HepG2 (cell line): Measurements from ENCODE around the gene ME3. TPM values are rescaled to one million over a fixed set of nuclear protein-coding genes. Genes with fewer than 3 reads are reported as not detected.

Experiments used
- ATAC-seq: fragments of 200-7000 bp; cut with Tn5 transposase; 3 replicates; pipeline ENCODE4 v1.9.1; 2020; ENCODE audit warnings: mild to moderate bottlenecking, moderate library complexity
- BruUV-seq: library from RNA; stranded (reverse); fragments of 400-500 nt; replicated peaks from 2 replicates; lab custom pipeline; 2021; lab: Mats Ljungman, UMichigan
- CTCF ChIA-PET: fragments of 300-600 bp; formaldehyde crosslinking; extraction: SDS; loops from one replicate; lab custom pipeline; 2021; ENCODE audit warnings: low total read pairs, inconsistent platforms, low intra/inter-chr PET ratio; lab: Yijun Ruan, JAX
- POLR2A ChIA-PET: fragments of 350-600 bp; sonication (Branson Sonifier 250); formaldehyde crosslinking; loops from one replicate; lab custom pipeline; 2020; ENCODE audit warnings: antibody characterized with exemption, inconsistent platforms; lab: Yijun Ruan, JAX
- DNase-seq: peaks from one replicate; pipeline ENCODE4 v3.0.0-alpha.2; 2015; ENCODE audit warnings: low spot score
- FAIRE-seq: peaks from 3 replicates; lab custom pipeline; 2011; peaks lifted over from hg19 to GRCh38; lab: Jason Lieb, UNC
- H2AFZ ChIP-seq: one replicate; pipeline ENCODE4 v1.6.1; 2011; ENCODE audit warnings: low read length, inconsistent platforms
- H3K27ac ChIP-seq: fragments of 300-600 bp; 3 replicates; pipeline ENCODE4 v1.8.0; 2011; ENCODE audit warnings: mixed run types, mild to moderate bottlenecking, mixed read lengths, low read length, inconsistent platforms; ENCODE audit not compliant: insufficient read depth; ENCODE audit errors: extremely low read length
- H3K27me3 ChIP-seq, 2 experiments: fragments of 200-600 bp in 1 of 2; 2 replicates in 1 of 2; 3 replicates in 1 of 2; pipeline versions ENCODE4 v1.6.0 to v1.8.0; 2011; ENCODE audit warnings: low read length in 2 of 2, mild to moderate bottlenecking in 2 of 2, moderate library complexity in 2 of 2, inconsistent platforms in 1 of 2; ENCODE audit not compliant: insufficient read depth in 2 of 2, control insufficient read depth in 1 of 2
- H3K36me3 ChIP-seq, 2 experiments: fragments of 200-600 bp in 1 of 2; replicated peaks in 1 of 2; 2 replicates in 1 of 2; 3 replicates in 1 of 2; pipeline versions ENCODE4 v1.5.1 to v1.8.0; 2011; ENCODE audit warnings: low read length in 2 of 2, inconsistent platforms in 1 of 2; ENCODE audit not compliant: insufficient read depth in 2 of 2, control insufficient read depth in 1 of 2
- H3K4me1 ChIP-seq: 2 replicates; pipeline ENCODE4 v1.5.1; 2012; ENCODE audit warnings: low read length, inconsistent platforms; ENCODE audit not compliant: insufficient read depth
- H3K4me2 ChIP-seq: 2 replicates; pipeline ENCODE4 v1.6.0; 2011; ENCODE audit warnings: low read depth, low read length, inconsistent platforms
- H3K4me3 ChIP-seq, 3 experiments: fragments of 200-600 bp in 1 of 3; sonication (generic), shearing (Covaris generic) in 1 of 3; replicated peaks in 1 of 3; 2 replicates each; pipeline ENCODE4 v1.5.1; 2011 to 2016; ENCODE audit warnings: low read length in 3 of 3, inconsistent platforms in 2 of 3, low read depth in 2 of 3, mild to moderate bottlenecking in 2 of 3, control low read depth in 1 of 3, mixed read lengths in 1 of 3; ENCODE audit not compliant: insufficient read depth in 1 of 3
- H3K79me2 ChIP-seq: one replicate; pipeline ENCODE4 v1.6.1; 2011; ENCODE audit warnings: low read length, inconsistent platforms; ENCODE audit not compliant: insufficient read depth
- H3K9ac ChIP-seq: 2 replicates; pipeline ENCODE4 v1.6.0; 2011; ENCODE audit warnings: mild to moderate bottlenecking, low read depth, low read length, inconsistent platforms; ENCODE audit not compliant: insufficient read depth
- H3K9me3 ChIP-seq: 2 replicates; pipeline ENCODE4 v1.5.1; 2012; ENCODE audit warnings: mild to moderate bottlenecking, low read length
- H4K20me1 ChIP-seq: 2 replicates; pipeline ENCODE4 v1.6.0; 2011; ENCODE audit warnings: inconsistent platforms, mild to moderate bottlenecking, low read length, moderate library complexity; ENCODE audit not compliant: insufficient read depth
- ATM ChIP-seq: fragments of 450-650 bp; IDR thresholded peaks from 2 replicates; pipeline ENCODE4 v1.7.1; 2017; ENCODE audit warnings: mild to moderate bottlenecking, borderline replicate concordance
- CENPX ChIP-seq: sonication (generic); formaldehyde crosslinking; IDR thresholded peaks from 2 replicates; pipeline ENCODE4 v1.9.0; 2021; ENCODE audit warnings: mild to moderate bottlenecking, missing genetic modification reagents, moderate library complexity
- GABPB1 ChIP-seq: IDR thresholded peaks from 2 replicates; pipeline ENCODE4 v1.6.1; 2016; ENCODE audit warnings: mild to moderate bottlenecking, missing genetic modification reagents, moderate library complexity, missing compliant biosample characterization
- HHEX ChIP-seq: IDR thresholded peaks from 2 replicates; pipeline ENCODE4 v1.6.1; 2016; ENCODE audit warnings: control low read depth
- JUN ChIP-seq: sonication (generic); formaldehyde crosslinking; IDR thresholded peaks from 2 replicates; pipeline ENCODE4 v1.4.0; 2020; ENCODE audit warnings: mild to moderate bottlenecking, missing genetic modification reagents
- KDM3A ChIP-seq: IDR thresholded peaks from 2 replicates; pipeline ENCODE4 v1.6.1; 2018; ENCODE audit warnings: low read depth, missing compliant biosample characterization
- KDM5A ChIP-seq: fragments of 200-600 bp; sonication (generic); IDR thresholded peaks from 2 replicates; pipeline ENCODE4 v1.7.0; 2018; ENCODE audit warnings: antibody characterized with exemption, mild to moderate bottlenecking, low read length, borderline replicate concordance
- KMT2B ChIP-seq: IDR thresholded peaks from 2 replicates; pipeline ENCODE4 v1.6.1; 2016; ENCODE audit warnings: missing genetic modification reagents, missing compliant biosample characterization
- ZC3H13 ChIP-seq: sonication (generic); formaldehyde crosslinking; IDR thresholded peaks from 2 replicates; pipeline ENCODE4 v1.8.1; 2023; ENCODE audit warnings: mild to moderate bottlenecking, missing genetic modification reagents, moderate library complexity
- ZFP36 ChIP-seq: fragments of 150-350 bp; IDR thresholded peaks from 2 replicates; pipeline ENCODE4 v1.6.1; 2018; ENCODE audit warnings: borderline replicate concordance, low read length, low read depth; ENCODE audit not compliant: partially characterized antibody
- ZNF292 ChIP-seq: sonication (generic); formaldehyde crosslinking; IDR thresholded peaks from 2 replicates; pipeline ENCODE4 v1.8.1; 2022; ENCODE audit warnings: mild to moderate bottlenecking, low read depth, missing genetic modification reagents, borderline replicate concordance
- ZNF432 ChIP-seq: sonication (generic); formaldehyde crosslinking; IDR thresholded peaks from 2 replicates; pipeline ENCODE4 v1.5.0; 2020; ENCODE audit warnings: missing genetic modification reagents, mild to moderate bottlenecking, borderline replicate concordance
- ZNF616 ChIP-seq: sonication (generic); formaldehyde crosslinking; IDR thresholded peaks from 2 replicates; pipeline ENCODE4 v1.5.0; 2020; ENCODE audit warnings: low read depth, mild to moderate bottlenecking, missing genetic modification reagents
- WGBS: methylation state at CpG from one replicate; pipeline ENCODE4 v1.1.6; 2017; ENCODE audit warnings: low lambda C conversion rate; 5-methylcytosine and 5-hydroxymethylcytosine counted together
- in situ Hi-C: cut with HindIII; loops from 2 replicates; pipeline ENCODE4 v1.10.0; 2017; ENCODE audit warnings: low pct_unique_long_range_greater_than_20kb; ENCODE audit not compliant: extremely low pct_ligation_motif_present
- intact Hi-C: fragments of 100-400 bp; cut with micrococcal nuclease; formaldehyde crosslinking; loops from one replicate; pipeline ENCODE4 v1.10.0; 2022; ENCODE audit not compliant: unreplicated experiment
- polyA plus RNA-seq, 8 experiments: library from polyadenylated mRNA; depleted of rRNA in 3 of 8; stranded (reverse) in 7 of 8; unstranded in 1 of 8; fragments of >200 nt; fragmentation: Illumina TruSeq in 4 of 8; extraction: Trizol in 4 of 8; gene quantifications; 2 replicates each; pipeline versions ENCODE4 v1.2.1 to v1.2.3, GENCODE V29; 2011 to 2016; ENCODE audit warnings: low read depth in 4 of 8, missing spikeins in 1 of 8, mixed read lengths in 1 of 8; ENCODE audit not compliant: insufficient read depth in 1 of 8
- total RNA-seq, 5 experiments: library from RNA; depleted of rRNA; stranded (reverse); fragments of >200 nt; fragmentation: Illumina TruSeq; extraction: Trizol; gene quantifications; 2 replicates each; pipeline ENCODE4 v1.2.3, GENCODE V29; 2016; ENCODE audit warnings: low read depth in 1 of 5
- TF ChIP-seq, protein P1 (sequence below): sonication (generic); formaldehyde crosslinking; IDR thresholded peaks from 2 replicates; pipeline ENCODE4 v1.5.0; 2020; ENCODE audit warnings: missing genetic modification reagents
- TF ChIP-seq, protein P2 (sequence below): sonication (generic); formaldehyde crosslinking; IDR thresholded peaks from 2 replicates; pipeline ENCODE4 v1.8.0; 2022; ENCODE audit warnings: mild to moderate bottlenecking, missing genetic modification reagents

ME3 gene
- total and polyA plus RNA-seq, 2 of the 13 experiments (the other 11 are each of a cell fraction or from before 2014, with no cell fraction given): not detected

DNA sequence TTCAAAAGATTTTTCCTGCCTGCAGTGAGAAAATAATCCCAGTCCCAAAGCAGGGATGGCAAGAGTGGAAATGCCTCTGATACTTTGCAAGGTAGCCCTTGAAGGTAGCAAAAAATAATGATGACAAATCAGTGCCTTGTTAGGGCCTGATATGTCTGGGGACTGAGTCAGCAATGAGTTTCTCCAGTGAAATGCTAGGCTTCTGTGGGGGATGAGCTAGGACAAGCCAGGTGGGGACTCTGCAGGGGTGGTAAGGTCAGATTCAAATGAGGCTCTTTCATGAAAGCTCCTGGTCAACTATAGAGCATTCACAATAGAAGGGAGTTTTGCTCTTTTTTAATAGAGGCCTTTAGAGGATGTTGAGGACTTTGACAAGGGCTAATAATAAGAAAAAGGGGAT is 77.7 kb downstream of the ME3 start:
- no peak for DNase-seq
- H3K36me3 ChIP-seq: no peaks in the 10 kb centered on the region
- BruUV-seq: no TSS peak
- FAIRE-seq: no peak
- intact Hi-C loops: no loop called here
- peaks cover 26% of the 10 kb centered on the region for H3K4me1 ChIP-seq
- POLR2A ChIA-PET: no interaction called here
- TF ChIP-seq, protein P1, sequence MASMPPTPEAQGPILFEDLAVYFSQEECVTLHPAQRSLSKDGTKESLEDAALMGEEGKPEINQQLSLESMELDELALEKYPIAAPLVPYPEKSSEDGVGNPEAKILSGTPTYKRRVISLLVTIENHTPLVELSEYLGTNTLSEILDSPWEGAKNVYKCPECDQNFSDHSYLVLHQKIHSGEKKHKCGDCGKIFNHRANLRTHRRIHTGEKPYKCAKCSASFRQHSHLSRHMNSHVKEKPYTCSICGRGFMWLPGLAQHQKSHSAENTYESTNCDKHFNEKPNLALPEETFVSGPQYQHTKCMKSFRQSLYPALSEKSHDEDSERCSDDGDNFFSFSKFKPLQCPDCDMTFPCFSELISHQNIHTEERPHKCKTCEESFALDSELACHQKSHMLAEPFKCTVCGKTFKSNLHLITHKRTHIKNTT (CRISPR knock-in tag): no peak
- TF ChIP-seq KMT2B (CRISPR knock-in tag) (no peak), KDM5A (no peak), KDM3A (no peak), GABPB1 (CRISPR knock-in tag) (no peak), ZNF432 (no peak), JUN (no peak), ZC3H13 (CRISPR knock-in tag) (no peak)
- TF ChIP-seq, all 625 proteins: peak for 0
- in situ Hi-C loops: loop anchor here (10.0 kb wide), 1 partner anchor 110 kb away; no protein-coding TSS in a partner anchor
- no peak overlapping the region for H3K27ac ChIP-seq
- no peak overlapping the region for H3K4me3 ChIP-seq
- H3K4me2 ChIP-seq: no peak overlapping the region
- no peak for ATAC-seq
- H4K20me1 ChIP-seq: no peaks in the 10 kb centered on the region
- no peaks in the 10 kb centered on the region for H3K9me3 ChIP-seq
- no peak overlapping the region for H2AFZ ChIP-seq
- no peaks in the 10 kb centered on the region for H3K79me2 ChIP-seq
- H3K9ac ChIP-seq: no peak overlapping the region
- CTCF ChIA-PET: no interaction called here
- no peaks in the 10 kb centered on the region for H3K27me3 ChIP-seq

DNA sequence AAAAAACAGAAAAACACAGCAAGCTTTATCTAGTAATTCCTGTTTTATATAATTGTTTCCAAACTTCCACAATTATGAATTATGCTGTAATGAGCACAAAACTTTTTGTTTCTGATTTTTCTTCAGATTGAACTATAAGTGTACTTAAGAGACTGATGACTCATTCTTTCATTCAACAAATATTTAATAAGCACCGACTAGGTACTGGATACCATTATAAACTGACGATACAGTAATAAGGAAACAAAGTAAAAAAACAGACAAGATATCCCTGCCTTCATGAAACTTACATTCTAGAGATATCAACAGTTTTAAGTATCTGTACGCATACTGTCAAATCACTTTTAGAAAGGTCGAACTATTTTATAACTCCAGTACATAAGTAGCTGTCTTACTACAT is 78.6 kb downstream of the ME3 start:
- ChIA-PET POLR2A (no interaction called here), CTCF (no interaction called here)
- Histone ChIP-seq H3K27me3 (no peaks in the 10 kb centered on the region), H4K20me1 (no peaks in the 10 kb centered on the region), H3K9ac (no peak overlapping the region), H3K4me1 (peaks cover 26% of the 10 kb centered on the region), H3K27ac (no peak overlapping the region), H2AFZ (no peak overlapping the region), H3K4me3 (no peak overlapping the region), H3K9me3 (no peaks in the 10 kb centered on the region)
- in situ Hi-C loops: loop anchor here (10.0 kb wide), 1 partner anchor 109 kb away; no protein-coding TSS in a partner anchor
- DNase-seq: no peak
- 89% methylated on average over 4 of the region's 4 CpGs for WGBS
- no peak for ATAC-seq
- intact Hi-C loops: no loop called here
- no TSS peak for BruUV-seq
- FAIRE-seq: no peak
- TF ChIP-seq ZFP36: no peak
- no peak for TF ChIP-seq ZNF292 (CRISPR knock-in tag)
- TF ChIP-seq HHEX (CRISPR knock-in tag): no peak
- TF ChIP-seq, protein P2, sequence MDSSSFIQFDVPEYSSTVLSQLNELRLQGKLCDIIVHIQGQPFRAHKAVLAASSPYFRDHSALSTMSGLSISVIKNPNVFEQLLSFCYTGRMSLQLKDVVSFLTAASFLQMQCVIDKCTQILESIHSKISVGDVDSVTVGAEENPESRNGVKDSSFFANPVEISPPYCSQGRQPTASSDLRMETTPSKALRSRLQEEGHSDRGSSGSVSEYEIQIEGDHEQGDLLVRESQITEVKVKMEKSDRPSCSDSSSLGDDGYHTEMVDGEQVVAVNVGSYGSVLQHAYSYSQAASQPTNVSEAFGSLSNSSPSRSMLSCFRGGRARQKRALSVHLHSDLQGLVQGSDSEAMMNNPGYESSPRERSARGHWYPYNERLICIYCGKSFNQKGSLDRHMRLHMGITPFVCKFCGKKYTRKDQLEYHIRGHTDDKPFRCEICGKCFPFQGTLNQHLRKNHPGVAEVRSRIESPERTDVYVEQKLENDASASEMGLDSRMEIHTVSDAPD: no peak
- no peak for TF ChIP-seq ATM
- no peak for TF ChIP-seq CENPX
- TF ChIP-seq ZNF616: no peak
- TF ChIP-seq, all 625 proteins: peak for 0
- Histone ChIP-seq H3K4me2 (no peak overlapping the region), H3K36me3 (no peaks in the 10 kb centered on the region), H3K79me2 (no peaks in the 10 kb centered on the region)
